Measurements from ENCODE around the gene ZFPM1. TPM values are rescaled to one million over a fixed set of nuclear protein-coding genes. Genes with fewer than 3 reads are reported as not detected.

Gene ZFPM1
- total RNA-seq, 1 donor from 2014 or later = 6.2 TPM

GRCh38 chr16:88503771-88504488, 50.9 kb downstream of the ZFPM1 start:
- no peak for DNase-seq (ENCODE audit: low read depth)
- no peak for TF ChIP-seq CTCF (IDR thresholded peaks at IDR 0.05; ENCODE audit: insufficient read depth, low read length, poor library complexity, severe bottlenecking)
- Histone ChIP-seq H3K4me3 (ENCODE audit: low read depth, low read length) (no peak overlapping the region), H3K36me3 (ENCODE audit: control insufficient read depth, insufficient read depth, low read length) (no peaks in the 10 kb centered on the region), H3K27me3 (ENCODE audit: control insufficient read depth, insufficient read depth, low read length) (no peaks in the 10 kb centered on the region)

GRCh38 chr16:88504489-88505404, 51.7 kb downstream of the ZFPM1 start:
- Histone ChIP-seq H3K36me3 (ENCODE audit: control insufficient read depth, insufficient read depth, low read length) (no peaks in the 10 kb centered on the region), H3K4me3 (ENCODE audit: low read depth, low read length) (no peak overlapping the region), H3K27me3 (ENCODE audit: control insufficient read depth, insufficient read depth, low read length) (no peaks in the 10 kb centered on the region)
- TF ChIP-seq CTCF (IDR thresholded peaks at IDR 0.05; ENCODE audit: insufficient read depth, low read length, poor library complexity, severe bottlenecking) = no peak
- no peak for DNase-seq (ENCODE audit: low read depth)

- no peak for DNase-seq (ENCODE audit: low read depth)
- H3K4me3 ChIP-seq (ENCODE audit: low read depth, low read length) = no peak overlapping the region
- no peaks in the 10 kb centered on the region for H3K36me3 ChIP-seq (ENCODE audit: control insufficient read depth, insufficient read depth, low read length)
- no peaks in the 10 kb centered on the region for H3K27me3 ChIP-seq (ENCODE audit: control insufficient read depth, insufficient read depth, low read length)
- peak; percentile 63 for TF ChIP-seq CTCF (IDR thresholded peaks at IDR 0.05; ENCODE audit: insufficient read depth, low read length, poor library complexity, severe bottlenecking)
These were observed 52.5 kb downstream of the ZFPM1 start for GRCh38 chr16:88505405-88506082.

- TF ChIP-seq CTCF (IDR thresholded peaks at IDR 0.05; ENCODE audit: insufficient read depth, low read length, poor library complexity, severe bottlenecking) = no peak
- Histone ChIP-seq H3K4me3 (ENCODE audit: low read depth, low read length) (no peak overlapping the region), H3K36me3 (ENCODE audit: control insufficient read depth, insufficient read depth, low read length) (no peaks in the 10 kb centered on the region), H3K27me3 (ENCODE audit: control insufficient read depth, insufficient read depth, low read length) (no peaks in the 10 kb centered on the region)
- DNase-seq (ENCODE audit: low read depth) = no peak
These were observed 53.6 kb downstream of the ZFPM1 start for GRCh38 chr16:88506723-88507122.

- DNase-seq (ENCODE audit: low read depth) = no peak
- no peak overlapping the region for H3K4me3 ChIP-seq (ENCODE audit: low read depth, low read length)
These were observed 54.2 kb downstream of the ZFPM1 start for GRCh38 chr16:88507231-88507743.

More at GRCh38 chr16:88507231-88507743, 54.2 kb downstream of the ZFPM1 start:
- no peak for TF ChIP-seq CTCF (IDR thresholded peaks at IDR 0.05; ENCODE audit: insufficient read depth, low read length, poor library complexity, severe bottlenecking)
- H3K27me3 ChIP-seq (ENCODE audit: control insufficient read depth, insufficient read depth, low read length) = no peaks in the 10 kb centered on the region
- no peaks in the 10 kb centered on the region for H3K36me3 ChIP-seq (ENCODE audit: control insufficient read depth, insufficient read depth, low read length)

Measured in kidney epithelial cell (primary cell).